K562 (cell line): ENCODE results near the gene ASIC1. TPM values are rescaled to one million over a fixed set of nuclear protein-coding genes. Genes with fewer than 3 reads are reported as not detected.

ENCODE experiments used
- BCLAF1 ChIP-seq, 2 experiments: fragments of 450-650 bp in 1 of 2; IDR thresholded peaks; 2 replicates each; pipeline ENCODE4 v1.6.1; 2011 to 2017; ENCODE audit warnings: low read depth in 2 of 2, antibody characterized with exemption in 1 of 2, borderline replicate concordance in 1 of 2, low read length in 1 of 2, mild to moderate bottlenecking in 1 of 2, mixed read lengths in 1 of 2; ENCODE audit not compliant: control insufficient read depth in 1 of 2
- DNMT1 ChIP-seq: fragments of 450-650 bp; IDR thresholded peaks from 2 replicates; pipeline ENCODE4 v1.6.1; 2016; ENCODE audit warnings: antibody characterized with exemption, mild to moderate bottlenecking
- FOXM1 ChIP-seq, 2 experiments: fragments of 450-650 bp in 1 of 2; sonication (generic) in 1 of 2; formaldehyde crosslinking in 1 of 2; IDR thresholded peaks; 2 replicates each; pipeline versions ENCODE4 v1.6.1 to v1.9.0; 2017 to 2022; ENCODE audit warnings: low read depth in 2 of 2, mild to moderate bottlenecking in 2 of 2, missing genetic modification reagents in 1 of 2, moderate library complexity in 1 of 2
- GTF2B ChIP-seq: IDR thresholded peaks from 2 replicates; pipeline ENCODE4 v1.6.1; 2011; ENCODE audit not compliant: insufficient read length; ENCODE audit errors: extremely low read depth
- IRF2 ChIP-seq: sonication (generic); formaldehyde crosslinking; IDR thresholded peaks from 2 replicates; pipeline ENCODE4 v1.8.1; 2022; ENCODE audit warnings: mild to moderate bottlenecking, missing genetic modification reagents
- MTA1 ChIP-seq: fragments of 450-650 bp; IDR thresholded peaks from 2 replicates; pipeline ENCODE4 v1.6.1; 2017; ENCODE audit warnings: borderline replicate concordance
- NFE2 ChIP-seq: IDR thresholded peaks from 2 replicates; pipeline ENCODE4 v1.6.1; 2014; ENCODE audit warnings: antibody characterized with exemption, low read depth
- SP2 ChIP-seq: IDR thresholded peaks from 2 replicates; pipeline ENCODE4 v1.6.1; 2011; ENCODE audit warnings: mild to moderate bottlenecking, low read depth, low read length, moderate library complexity; ENCODE audit not compliant: poor library complexity, severe bottlenecking; ENCODE audit errors: extremely low read depth
- STAT5A ChIP-seq: IDR thresholded peaks from 2 replicates; pipeline ENCODE4 v1.6.1; 2012; ENCODE audit warnings: low read length, inconsistent platforms, borderline replicate concordance
- polyA plus RNA-seq, 8 experiments: library from polyadenylated mRNA; depleted of rRNA in 4 of 8; stranded (reverse) in 5 of 8; unstranded in 3 of 8; fragments of >200 nt; fragmentation: Nextera tagmentation in 2 of 8; fragmentation: Illumina TruSeq in 1 of 8; extraction: Ambion mirVana in 2 of 8; extraction: Trizol in 1 of 8; gene quantifications; 2 replicates each; pipeline versions ENCODE4 v1.2.1 to v1.2.3, GENCODE V29; 2011 to 2014; ENCODE audit warnings: inconsistent platforms in 1 of 8, missing spikeins in 1 of 8
- total RNA-seq, 7 experiments: library from RNA; depleted of rRNA in 6 of 7; stranded (reverse); fragments of >200 nt in 6 of 7; fragmentation: Illumina TruSeq in 2 of 7; extraction: Trizol in 2 of 7; gene quantifications; 2 replicates each; pipeline versions ENCODE4 v1.2.1 to v1.2.3, GENCODE V29; 2011 to 2021; ENCODE audit warnings: low replicate concordance in 1 of 7
- TF ChIP-seq, protein P1 (sequence below), 2 experiments: IDR thresholded peaks in 1 of 2; conservative IDR thresholded peaks in 1 of 2; 2 replicates each; pipeline ENCODE4 v1.6.1; 2016; ENCODE audit warnings: low read depth in 2 of 2, mild to moderate bottlenecking in 1 of 2, missing compliant biosample characterization in 1 of 2, missing genetic modification characterization in 1 of 2, moderate library complexity in 1 of 2
- TF ChIP-seq, protein P2 (sequence below): fragments of 450-650 bp; IDR thresholded peaks from 2 replicates; pipeline ENCODE4 v1.6.1; 2016; ENCODE audit warnings: low read depth, mild to moderate bottlenecking, moderate library complexity

ASIC1 gene
- total and polyA plus RNA-seq, 9 of the 15 experiments (the other 6 are each of a cell fraction or from before 2014, with no cell fraction given) = 0.01 to 1.7 (median 0.45) TPM

- TF ChIP-seq, protein P1, sequence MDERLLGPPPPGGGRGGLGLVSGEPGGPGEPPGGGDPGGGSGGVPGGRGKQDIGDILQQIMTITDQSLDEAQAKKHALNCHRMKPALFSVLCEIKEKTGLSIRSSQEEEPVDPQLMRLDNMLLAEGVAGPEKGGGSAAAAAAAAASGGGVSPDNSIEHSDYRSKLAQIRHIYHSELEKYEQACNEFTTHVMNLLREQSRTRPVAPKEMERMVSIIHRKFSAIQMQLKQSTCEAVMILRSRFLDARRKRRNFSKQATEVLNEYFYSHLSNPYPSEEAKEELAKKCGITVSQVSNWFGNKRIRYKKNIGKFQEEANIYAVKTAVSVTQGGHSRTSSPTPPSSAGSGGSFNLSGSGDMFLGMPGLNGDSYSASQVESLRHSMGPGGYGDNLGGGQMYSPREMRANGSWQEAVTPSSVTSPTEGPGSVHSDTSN (CRISPR knock-in tag; IDR thresholded peaks at IDR 0.05; ENCODE audit: low read depth) = no peak
- TF ChIP-seq, protein P1 (tag; conservative IDR thresholded peaks at IDR 0.05; ENCODE audit: low read depth) = peak; percentile 54; the same call in 1 of the 2 replicates
- TF ChIP-seq GTF2B (no peak), NFE2 (no peak), BCLAF1 (IDR thresholded peaks at IDR 0.05; ENCODE audit: borderline replicate concordance in 1 of 2, control insufficient read depth in 1 of 2, low read depth in 2 of 2, low read length in 1 of 2) (0 out of 4 replicates have a peak, but pooled peaks of 1 of the 2 experiments have one; percentile 36), DNMT1 (no peak), FOXM1 (IDR thresholded peaks at IDR 0.05; ENCODE audit: low read depth) (peak; percentile 91), FOXM1 (CRISPR knock-in tag; IDR thresholded peaks at IDR 0.05; ENCODE audit: low read depth) (no peak), STAT5A (peak; percentile 92), MTA1 (peak; percentile 68), SP2 (peak; percentile 38), IRF2 (no peak)
- TF ChIP-seq, protein P2, sequence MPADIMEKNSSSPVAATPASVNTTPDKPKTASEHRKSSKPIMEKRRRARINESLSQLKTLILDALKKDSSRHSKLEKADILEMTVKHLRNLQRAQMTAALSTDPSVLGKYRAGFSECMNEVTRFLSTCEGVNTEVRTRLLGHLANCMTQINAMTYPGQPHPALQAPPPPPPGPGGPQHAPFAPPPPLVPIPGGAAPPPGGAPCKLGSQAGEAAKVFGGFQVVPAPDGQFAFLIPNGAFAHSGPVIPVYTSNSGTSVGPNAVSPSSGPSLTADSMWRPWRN = peak; percentile 94
These were observed 6.8 kb upstream of the ASIC1 start (continued) for GRCh38 chr12:50050410-50051098.
